Muscle of arm (tissue), 12 donors: ENCODE measurements around the gene SKA1. TPM values are rescaled to one million over a fixed set of nuclear protein-coding genes. Genes with fewer than 3 reads are reported as not detected.
"Not testable (repeated sequence)": the region's sequence is repeated elsewhere in the genome, so short reads cannot be mapped to it uniquely, and the experiment has no call there.

Source experiments
- DNase-seq: peaks from one replicate; pipeline ENCODE4 v3.0.0-alpha.2; 2013
- polyA plus RNA-seq, 12 donors: library from polyadenylated mRNA; unstranded; fragments of 120-200 nt; gene quantifications; one replicate each; pipeline ENCODE4 v1.2.1, GENCODE V29; 2013; ENCODE audit not compliant: insufficient read length in 12 of 12

The SKA1 gene
- polyA plus RNA-seq, 12 donors: 2.2 to 8.4 (median 4.6) TPM; not detected in 2

DNA sequence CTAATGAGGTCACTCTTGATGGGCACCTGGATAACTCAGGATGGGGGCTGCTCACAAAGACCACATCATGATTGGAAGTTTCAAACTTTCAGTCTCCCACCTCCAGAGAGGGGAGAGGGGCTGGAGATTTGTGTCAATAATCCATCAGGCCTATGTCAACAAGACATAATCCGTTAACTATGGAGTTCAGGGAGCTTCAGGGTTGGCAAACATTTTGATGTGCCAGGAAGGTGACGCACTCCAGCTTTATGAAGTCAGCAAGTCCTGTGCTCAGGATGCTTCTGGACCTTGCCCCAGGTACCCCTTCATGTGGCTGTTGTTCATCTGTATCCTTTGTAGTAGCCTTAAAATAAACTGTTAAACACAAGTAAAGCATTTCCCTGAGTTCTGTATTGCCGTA lies 19.0 kb downstream of the SKA1 start:
- no peak for DNase-seq

- DNase-seq: no peak
These were observed 20.2 kb downstream of the SKA1 start for GRCh38 chr18:50395093-50395492.

DNA sequence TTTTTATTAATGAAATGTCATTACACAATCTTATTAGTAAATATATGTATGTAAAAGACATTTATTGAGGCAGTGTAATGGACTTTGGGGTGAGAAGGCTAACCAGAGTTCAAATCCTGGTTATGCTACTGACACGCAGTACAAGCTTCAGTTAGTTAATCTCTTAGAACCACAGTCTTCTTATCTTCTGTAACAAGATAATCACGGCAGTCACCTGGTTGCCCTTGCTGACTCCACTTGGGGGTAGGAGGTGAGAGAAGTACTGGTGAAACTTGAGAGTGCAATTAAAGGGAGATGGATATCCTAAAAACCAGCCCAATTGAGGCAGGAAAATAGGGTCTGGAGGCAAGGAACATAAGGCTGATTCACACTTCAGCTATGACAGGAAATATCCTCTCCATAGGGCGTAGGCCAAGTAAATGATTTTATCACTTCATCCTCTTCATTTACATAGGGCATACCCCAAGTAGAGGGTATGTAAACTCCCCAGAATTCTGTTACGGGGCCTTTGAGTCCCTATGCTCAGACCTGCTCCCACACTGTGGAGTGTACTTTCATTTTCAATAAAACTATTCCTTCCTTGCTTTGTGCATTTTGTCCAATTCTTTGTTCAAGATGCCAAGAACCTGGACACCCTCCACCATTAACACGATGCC lies 21.3 kb downstream of the SKA1 start:
- no peak for DNase-seq

DNA sequence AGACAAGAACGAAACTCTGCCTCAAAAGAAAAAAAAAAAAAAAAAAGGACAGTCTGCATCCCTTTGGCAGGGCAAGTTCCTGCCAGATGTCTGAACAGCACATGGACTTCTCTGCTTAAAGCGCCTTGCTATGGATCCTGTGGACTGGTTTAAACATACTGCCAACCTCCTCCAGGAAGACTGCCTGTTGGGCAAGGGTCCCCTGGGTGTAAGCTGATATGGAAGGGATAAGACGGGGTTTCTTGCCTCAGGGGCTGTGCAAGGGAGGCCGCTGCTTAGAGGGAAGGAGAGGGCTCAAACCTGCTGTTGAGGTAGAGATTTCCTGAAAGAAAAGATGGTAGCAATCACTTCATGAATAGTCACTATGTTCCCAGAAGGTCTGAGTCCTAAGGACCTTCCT lies 22.2 kb downstream of the SKA1 start:
- DNase-seq: no peak

- DNase-seq: no peak
These were observed 23.3 kb downstream of the SKA1 start for GRCh38 chr18:50398099-50398498.

DNA sequence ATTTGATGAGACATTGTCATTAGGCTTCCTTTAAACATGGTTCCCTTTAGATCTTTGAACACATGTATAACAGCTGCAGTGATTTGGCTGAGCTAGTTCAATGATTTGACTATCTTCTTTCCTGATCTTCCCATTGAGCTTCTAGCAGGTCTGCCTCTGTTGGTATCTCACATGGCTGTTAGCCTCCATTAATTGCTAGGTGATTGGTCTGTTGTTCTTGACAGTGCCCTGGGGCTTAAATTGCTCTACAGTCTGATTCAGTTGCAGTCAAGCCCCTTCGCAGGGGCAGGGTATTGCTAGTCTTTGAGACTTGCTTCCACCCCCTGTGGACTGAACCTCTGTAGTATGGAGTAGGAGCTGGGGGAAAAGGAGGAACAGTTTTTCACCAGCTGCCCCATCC lies 24.1 kb downstream of the SKA1 start:
- DNase-seq: no peak

- no peak for DNase-seq
These were observed 24.7 kb downstream of the SKA1 start for GRCh38 chr18:50399582-50399981.

DNA sequence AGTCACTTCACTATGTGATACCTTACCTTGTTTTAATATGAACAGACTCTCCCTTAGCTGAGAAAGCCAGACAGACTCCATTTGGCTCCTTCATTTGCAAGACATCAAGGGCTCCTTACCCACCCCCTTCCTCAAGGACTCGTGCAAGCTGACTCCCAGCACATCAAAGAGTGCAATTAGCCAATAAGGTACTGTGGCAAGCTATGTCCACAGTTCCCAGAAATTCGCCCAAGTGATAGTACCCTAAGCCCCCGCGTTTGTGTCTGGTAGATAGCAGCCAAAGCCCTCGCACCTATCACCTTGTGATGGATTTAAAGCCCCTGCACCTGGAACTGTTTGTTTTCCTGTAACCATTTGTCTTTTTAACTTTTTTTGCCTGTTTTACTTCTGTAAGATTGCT lies 25.6 kb downstream of the SKA1 start:
- DNase-seq: not testable (repeated sequence)

DNA sequence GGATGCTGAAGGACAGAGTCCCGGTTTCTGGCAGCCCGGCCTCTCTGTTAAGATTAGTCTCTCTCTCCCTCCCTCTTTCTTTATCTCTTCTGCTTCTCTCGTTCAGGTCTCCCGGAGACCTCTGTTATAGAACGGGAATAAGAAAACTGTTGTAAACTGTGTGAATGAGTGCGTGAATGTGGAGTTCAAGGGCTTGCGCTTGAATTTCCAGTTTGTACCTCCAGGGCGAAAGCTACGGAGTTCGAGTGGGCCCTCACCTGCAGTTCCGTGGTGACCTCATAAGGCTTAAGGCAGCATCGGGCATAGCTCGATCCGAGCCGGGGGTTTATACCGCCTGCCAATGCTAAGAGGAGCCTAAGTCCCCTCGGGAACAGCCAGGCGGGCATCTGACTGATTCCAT lies 26.4 kb downstream of the SKA1 start:
- DNase-seq: no peak

DNA sequence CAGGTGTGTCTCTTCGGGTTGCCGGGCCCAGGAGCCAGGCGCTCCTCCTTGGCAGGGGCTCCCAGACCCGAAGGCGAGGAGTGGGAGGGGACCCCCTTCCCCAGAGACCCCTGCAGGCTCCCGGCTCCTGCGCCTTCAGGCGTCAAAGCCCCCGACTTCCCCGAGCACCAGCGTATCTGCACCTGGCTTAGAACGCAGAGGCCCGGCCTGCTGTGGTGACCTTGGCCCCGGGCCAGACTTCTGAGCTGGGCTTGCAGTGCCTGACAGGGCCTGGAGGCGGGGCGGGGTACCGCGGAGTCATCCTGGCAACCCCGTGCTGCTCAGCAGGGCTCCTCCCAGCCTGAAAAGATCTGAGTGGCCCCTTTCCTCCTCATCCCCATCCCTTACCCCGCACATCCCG lies 27.0 kb downstream of the SKA1 start:
- no peak for DNase-seq

GRCh38 chr18:50404752-50405581 lies 30.1 kb downstream of the SKA1 start:
- not testable (repeated sequence) for DNase-seq

DNA sequence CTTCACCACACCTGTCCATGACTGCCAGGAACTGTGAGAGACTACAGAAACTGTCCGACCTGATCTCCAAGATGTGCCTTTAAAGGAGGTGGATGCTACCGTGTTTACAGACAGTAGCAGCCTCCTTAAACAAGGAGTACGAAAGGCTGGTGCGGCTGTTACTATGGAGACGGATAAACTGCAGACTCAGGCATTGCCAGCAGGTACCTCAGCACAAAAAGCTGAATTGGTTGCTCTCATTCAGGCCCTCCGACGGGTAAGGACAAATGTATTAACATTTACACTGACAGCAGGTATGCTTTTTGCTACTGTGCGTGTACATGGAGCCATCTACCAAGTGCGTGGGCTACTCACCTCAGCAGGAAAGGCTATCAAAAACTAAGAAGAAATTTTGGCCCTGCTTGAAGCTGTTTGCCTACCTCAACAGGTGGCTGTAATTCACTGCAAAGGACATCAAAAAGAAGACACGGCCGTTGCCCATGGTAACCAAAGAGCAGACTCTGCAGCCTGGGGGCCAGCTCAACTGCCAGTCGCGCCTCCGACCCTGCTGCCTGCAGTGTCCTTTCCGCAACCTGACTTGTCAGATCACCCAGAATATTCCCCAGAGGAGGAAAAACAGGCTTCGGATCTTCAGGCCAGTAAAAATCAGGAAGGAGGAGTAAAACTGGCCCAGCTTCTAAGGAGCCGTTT lies 30.9 kb downstream of the SKA1 start:
- no peak for DNase-seq

- DNase-seq: no peak
These were observed 34.4 kb downstream of the SKA1 start for GRCh38 chr18:50409236-50409635.

DNA sequence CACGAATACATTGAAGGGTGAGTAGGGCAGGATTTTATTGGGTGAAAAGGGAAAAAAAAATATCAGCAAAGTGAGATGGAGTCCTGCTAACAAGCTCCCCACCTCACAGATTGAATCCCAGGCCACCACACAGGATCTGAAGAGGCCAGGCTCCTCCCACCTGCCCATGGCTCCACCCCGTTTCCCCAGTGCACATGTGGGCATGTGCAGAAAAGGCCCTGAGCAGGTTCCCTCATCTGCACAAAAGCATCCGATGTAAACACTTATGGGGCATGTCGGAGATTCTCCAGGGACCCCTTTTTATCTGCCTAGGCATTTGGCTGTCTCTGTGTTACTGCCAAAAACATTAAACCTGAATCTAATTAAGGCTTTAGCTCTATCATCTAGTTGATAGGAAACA lies 35.2 kb downstream of the SKA1 start:
- no peak for DNase-seq

GRCh38 chr18:50410894-50411293 lies 36.0 kb downstream of the SKA1 start:
- no peak for DNase-seq

GRCh38 chr18:50416832-50417231 lies 42.0 kb downstream of the SKA1 start:
- not testable (repeated sequence) for DNase-seq

- DNase-seq: not testable (repeated sequence)
These were observed 42.9 kb downstream of the SKA1 start for GRCh38 chr18:50417705-50418104.

GRCh38 chr18:50418650-50419049 lies 43.8 kb downstream of the SKA1 start:
- DNase-seq: no peak

DNA sequence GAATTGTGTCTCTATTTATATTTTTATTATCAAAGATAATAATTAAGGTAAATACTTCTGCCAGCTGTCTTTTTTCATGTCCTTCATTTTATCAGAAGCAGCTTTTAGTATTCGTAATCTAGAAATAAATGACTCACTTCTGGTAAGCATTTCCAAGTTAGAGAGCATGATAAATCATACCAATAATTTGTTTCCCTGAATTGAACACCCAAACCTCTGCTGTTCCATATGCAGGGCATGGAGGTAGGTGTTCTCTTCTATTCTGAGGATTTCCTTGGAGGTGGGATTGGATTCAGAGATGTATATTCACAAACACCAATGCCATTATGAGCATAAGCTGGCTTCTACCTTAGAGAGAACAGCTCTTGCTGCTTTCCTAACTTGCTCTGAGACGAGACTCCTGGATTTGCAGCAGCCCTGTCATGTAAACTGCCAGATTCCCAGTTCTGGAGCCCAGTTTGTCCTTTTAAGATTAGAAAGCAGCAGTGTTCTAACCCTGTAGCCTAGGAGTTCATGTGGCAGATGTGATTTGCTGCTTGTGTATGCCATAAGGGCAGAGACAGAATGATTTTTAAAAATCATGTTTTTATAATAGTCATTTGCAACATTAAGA lies 47.5 kb downstream of the SKA1 start:
- DNase-seq: no peak

GRCh38 chr18:50424877-50425690 lies 50.2 kb downstream of the SKA1 start:
- DNase-seq: no peak

GRCh38 chr18:50427896-50428295 lies 53.0 kb downstream of the SKA1 start:
- no peak for DNase-seq
